ENCODE results near the gene CNTN2.

Gene CNTN2

GRCh38 chr1:205068001-205068400 lies 25.0 kb downstream of the CNTN2 start:
- TF ChIP-seq CTCF (conservative IDR thresholded peaks at IDR 0.05) = no peak
- H3K27ac ChIP-seq = no peak overlapping the region

GRCh38 chr1:205068457-205069040 lies 25.5 kb downstream of the CNTN2 start:
- no peak overlapping the region for H3K27ac ChIP-seq
- no peak for TF ChIP-seq CTCF (conservative IDR thresholded peaks at IDR 0.05)

GRCh38 chr1:205069371-205070125 lies 26.5 kb downstream of the CNTN2 start:
- TF ChIP-seq CTCF (conservative IDR thresholded peaks at IDR 0.05) = no peak
- no peak overlapping the region for H3K27ac ChIP-seq

- no peak overlapping the region for H3K27ac ChIP-seq
- no peak for TF ChIP-seq CTCF (conservative IDR thresholded peaks at IDR 0.05)
These were observed 28.0 kb downstream of the CNTN2 start for GRCh38 chr1:205071028-205071409.

- H3K27ac ChIP-seq = no peak overlapping the region
- no peak for TF ChIP-seq CTCF (conservative IDR thresholded peaks at IDR 0.05)
These were observed 28.8 kb downstream of the CNTN2 start for GRCh38 chr1:205071801-205072200.

- TF ChIP-seq CTCF (conservative IDR thresholded peaks at IDR 0.05) = no peak
These were observed 29.3 kb downstream of the CNTN2 start for GRCh38 chr1:205072286-205072685.

GRCh38 chr1:205072881-205073280 lies 29.9 kb downstream of the CNTN2 start:
- no peak for TF ChIP-seq CTCF (conservative IDR thresholded peaks at IDR 0.05)
- no peak overlapping the region for H3K27ac ChIP-seq

More at GRCh38 chr1:205072286-205072685, 29.3 kb downstream of the CNTN2 start:
- H3K27ac ChIP-seq = no peak overlapping the region

Measured in VCaP (cell line).